Measurements from ENCODE around the gene TRAPPC5.

GRCh38 chr19:7732045-7732444 is 51.4 kb downstream of the TRAPPC5 start, which contains the start of gene CLEC4G:
- TF ChIP-seq EZH2 (IDR thresholded peaks at IDR 0.05; ENCODE audit: low read depth, unreplicated experiment) (no peak), ZNF114 (CRISPR knock-in tag; IDR thresholded peaks at IDR 0.05) (no peak), CTCF (conservative IDR thresholded peaks at IDR 0.05; ENCODE audit: low read depth in 2 of 2) (no peak), NANOG (IDR thresholded peaks at IDR 0.05; ENCODE audit: borderline replicate concordance) (no peak), JUNB (IDR thresholded peaks at IDR 0.05; ENCODE audit: unreplicated experiment) (no peak), EZH2phosphoT487 (IDR thresholded peaks at IDR 0.05; ENCODE audit: unreplicated experiment) (no peak)
